IMR-90 (cell line): ENCODE measurements around the gene PYGO2. TPM values are rescaled to one million over a fixed set of nuclear protein-coding genes. Genes with fewer than 3 reads are reported as not detected.

Experiments used
- ATAC-seq: fragments of 200-7000 bp; cut with Tn5 transposase; 2 replicates; pipeline ENCODE4 v1.9.1; 2020; ENCODE audit warnings: low read depth, mild to moderate bottlenecking, moderate library complexity
- BruUV-seq: library from RNA; stranded (reverse); fragments of 400-500 nt; replicated peaks from 2 replicates; lab custom pipeline; 2021; lab: Mats Ljungman, UMichigan
- CTCF ChIA-PET: fragments of 300-600 bp; formaldehyde crosslinking; extraction: SDS; loops from one replicate; lab custom pipeline; 2021; ENCODE audit warnings: antibody characterized with exemption; lab: Yijun Ruan, JAX
- POLR2A ChIA-PET: fragments of 300-600 bp; sonication (Branson Sonifier 250); formaldehyde crosslinking; loops from one replicate; lab custom pipeline; 2022; ENCODE audit warnings: antibody characterized with exemption; ENCODE audit not compliant: unreplicated experiment; lab: Charles Lee
- DNase-seq: peaks from one replicate; pipeline ENCODE4 v3.0.0; 2013
- H2AFZ ChIP-seq: replicated peaks from 2 replicates; pipeline ENCODE3; 2013; ENCODE audit warnings: low read length, mild to moderate bottlenecking; ENCODE audit not compliant: poor library complexity
- H2AK5ac ChIP-seq: 2 replicates; pipeline ENCODE4 v1.6.1; 2013; ENCODE audit warnings: low read depth, low read length, inconsistent platforms
- H2AK9ac ChIP-seq: replicated peaks from 2 replicates; pipeline ENCODE3; 2013; ENCODE audit warnings: mild to moderate bottlenecking, low read depth, low read length, moderate library complexity; ENCODE audit not compliant: poor library complexity
- H2BK120ac ChIP-seq: 2 replicates; pipeline ENCODE4 v1.6.1; 2013; ENCODE audit warnings: low read depth, low read length, inconsistent platforms
- H2BK15ac ChIP-seq: 3 replicates; pipeline ENCODE4 v1.6.1; 2013; ENCODE audit warnings: low read depth, low read length, inconsistent platforms
- H2BK20ac ChIP-seq: 2 replicates; pipeline ENCODE4 v1.6.1; 2013; ENCODE audit warnings: low read depth, mild to moderate bottlenecking, inconsistent platforms, low read length, moderate library complexity
- H2BK5ac ChIP-seq: 2 replicates; pipeline ENCODE4 v1.6.1; 2013; ENCODE audit warnings: mild to moderate bottlenecking, low read depth, low read length, inconsistent platforms; ENCODE audit not compliant: poor library complexity, severe bottlenecking
- H3K14ac ChIP-seq: replicated peaks from 2 replicates; pipeline ENCODE4 v1.6.1; 2013; ENCODE audit warnings: low read depth, low read length, inconsistent platforms
- H3K18ac ChIP-seq: 2 replicates; pipeline ENCODE4 v1.6.1; 2013; ENCODE audit warnings: low read depth, low read length, control low read depth
- H3K23ac ChIP-seq: 2 replicates; pipeline ENCODE4 v1.6.1; 2013; ENCODE audit warnings: low read depth, low read length, inconsistent platforms
- H3K27ac ChIP-seq: 2 replicates; pipeline ENCODE4 v1.5.1; 2013; ENCODE audit warnings: mild to moderate bottlenecking, control low read depth, low read length; ENCODE audit not compliant: insufficient read depth
- H3K27me3 ChIP-seq: 2 replicates; pipeline ENCODE4 v1.6.1; 2013; ENCODE audit warnings: low read length; ENCODE audit not compliant: control insufficient read depth, insufficient read depth
- H3K36me3 ChIP-seq: 2 replicates; pipeline ENCODE4 v1.6.1; 2013; ENCODE audit warnings: low read length, mixed read lengths; ENCODE audit not compliant: control insufficient read depth, insufficient read depth
- H3K4ac ChIP-seq: 2 replicates; pipeline ENCODE4 v1.6.1; 2013; ENCODE audit warnings: low read depth, low read length, inconsistent platforms
- H3K4me1 ChIP-seq: 2 replicates; pipeline ENCODE4 v1.6.1; 2013; ENCODE audit warnings: low read length, mixed read lengths; ENCODE audit not compliant: control insufficient read depth, insufficient read depth
- H3K4me2 ChIP-seq: 2 replicates; pipeline ENCODE4 v1.6.1; 2013; ENCODE audit warnings: low read depth, mild to moderate bottlenecking, control low read depth, low read length, moderate library complexity
- H3K4me3 ChIP-seq: 2 replicates; pipeline ENCODE4 v1.5.1; 2013; ENCODE audit warnings: low read depth, mild to moderate bottlenecking, control low read depth, low read length, moderate library complexity; ENCODE audit not compliant: insufficient read depth
- H3K56ac ChIP-seq: 2 replicates; pipeline ENCODE4 v1.6.1; 2013; ENCODE audit warnings: low read length, inconsistent platforms; ENCODE audit not compliant: insufficient read depth; ENCODE audit errors: extremely low read depth
- H3K79me1 ChIP-seq, 2 experiments: 2 replicates each; pipeline ENCODE4 v1.6.1; 2013; ENCODE audit warnings: low read length in 2 of 2, inconsistent platforms in 1 of 2, low read depth in 1 of 2
- H3K9ac ChIP-seq: 2 replicates; pipeline ENCODE4 v1.6.1; 2013; ENCODE audit warnings: low read depth, low read length, control low read depth
- H3K9me1 ChIP-seq: 2 replicates; pipeline ENCODE4 v1.6.1; 2013; ENCODE audit warnings: low read length, inconsistent platforms; ENCODE audit not compliant: insufficient read depth
- H3K9me3 ChIP-seq: 2 replicates; pipeline ENCODE4 v1.6.1; 2013; ENCODE audit warnings: low read length; ENCODE audit not compliant: control insufficient read depth, insufficient read depth
- H4K20me1 ChIP-seq: 2 replicates; pipeline ENCODE4 v1.6.1; 2013; ENCODE audit warnings: low read length, inconsistent platforms; ENCODE audit not compliant: insufficient read depth
- H4K5ac ChIP-seq: 2 replicates; pipeline ENCODE4 v1.6.1; 2013; ENCODE audit warnings: mild to moderate bottlenecking, low read depth, low read length, control low read depth
- H4K8ac ChIP-seq, 2 experiments: 2 replicates each; pipeline ENCODE4 v1.6.1; 2013; ENCODE audit warnings: low read depth in 2 of 2, low read length in 2 of 2, control low read depth in 1 of 2, inconsistent platforms in 1 of 2
- H4K91ac ChIP-seq: 2 replicates; pipeline ENCODE4 v1.6.1; 2013; ENCODE audit warnings: low read depth, low read length, inconsistent platforms; ENCODE audit not compliant: insufficient read depth
- CEBPB ChIP-seq: IDR thresholded peaks from 2 replicates; pipeline ENCODE4 v1.6.1; 2012; ENCODE audit warnings: low read depth, low read length, improper control_type of control experiment
- CHD1 ChIP-seq: IDR thresholded peaks from 2 replicates; pipeline ENCODE4 v1.6.1; 2012; ENCODE audit warnings: low read depth, low read length, improper control_type of control experiment
- ELK1 ChIP-seq: fragments of 150-350 bp; IDR thresholded peaks from 2 replicates; pipeline ENCODE4 v1.6.1; 2016; ENCODE audit warnings: low read depth, mild to moderate bottlenecking, low read length, moderate library complexity, borderline replicate concordance
- FOS ChIP-seq: fragments of 150-350 bp; IDR thresholded peaks from 2 replicates; pipeline ENCODE4 v1.6.1; 2016; ENCODE audit warnings: low read depth, low read length
- MAFK ChIP-seq: IDR thresholded peaks from 2 replicates; pipeline ENCODE4 v1.6.1; 2012; ENCODE audit warnings: low read depth, low read length, improper control_type of control experiment
- MAZ ChIP-seq: IDR thresholded peaks from 2 replicates; pipeline ENCODE4 v1.6.1; 2012; ENCODE audit warnings: low read depth, mild to moderate bottlenecking, low read length, improper control_type of control experiment, moderate library complexity, borderline replicate concordance
- MXI1 ChIP-seq: IDR thresholded peaks from 2 replicates; pipeline ENCODE4 v1.6.1; 2012; ENCODE audit warnings: low read depth, mild to moderate bottlenecking, low read length, moderate library complexity, borderline replicate concordance
- NFE2L2 ChIP-seq: fragments of 150-350 bp; IDR thresholded peaks from 2 replicates; pipeline ENCODE4 v1.6.1; 2016; ENCODE audit warnings: low read depth, mild to moderate bottlenecking, low read length
- POLR2A ChIP-seq: IDR thresholded peaks from 2 replicates; pipeline ENCODE4 v1.6.1; 2012; ENCODE audit warnings: mild to moderate bottlenecking, low read depth, low read length
- RAD21 ChIP-seq: IDR thresholded peaks from 2 replicates; pipeline ENCODE4 v1.6.1; 2012; ENCODE audit warnings: low read length, improper control_type of control experiment
- RCOR1 ChIP-seq: IDR thresholded peaks from 2 replicates; pipeline ENCODE4 v1.6.1; 2012; ENCODE audit warnings: mild to moderate bottlenecking, low read length, improper control_type of control experiment; ENCODE audit not compliant: insufficient replicate concordance
- RFX5 ChIP-seq: IDR thresholded peaks from 2 replicates; pipeline ENCODE4 v1.8.0; 2012; ENCODE audit warnings: low read depth, mild to moderate bottlenecking, low read length, moderate library complexity
- USF2 ChIP-seq: fragments of 150-350 bp; IDR thresholded peaks from 2 replicates; pipeline ENCODE4 v1.6.1; 2017; ENCODE audit warnings: mild to moderate bottlenecking, antibody characterized with exemption, low read length, low read depth
- WGBS, 2 experiments: methylation state at CpG; one replicate each; pipeline versions ENCODE4 v1.1.5 to v1.1.7; 2013; ENCODE audit warnings: missing lambda C conversion rate in 2 of 2; ENCODE audit not compliant: insufficient read length in 1 of 2; ENCODE audit errors: extremely low coverage in 2 of 2; 5-methylcytosine and 5-hydroxymethylcytosine counted together
- dilution Hi-C: fragments of 300-500 bp; cut with HindIII; formaldehyde crosslinking; loops from one replicate; pipeline ENCODE4 v1.14.3; 2018; ENCODE audit warnings: low sequenced_read_pairs; ENCODE audit not compliant: unreplicated experiment
- in situ Hi-C: fragments of 300-500 bp; cut with MboI; formaldehyde crosslinking; loops from 3 replicates; pipeline ENCODE4 v1.14.3; 2019; ENCODE audit warnings: low sequenced_read_pairs, inconsistent platforms, mixed read lengths
- intact Hi-C: fragments of 100-400 bp; cut with micrococcal nuclease; formaldehyde crosslinking; loops from 2 replicates; pipeline ENCODE4 v1.10.0; 2022
- polyA plus RNA-seq, 3 experiments: library from polyadenylated mRNA; depleted of rRNA; stranded (reverse); fragments of >200 nt; gene quantifications; 2 replicates each; pipeline ENCODE4 v1.2.3, GENCODE V29; 2012; ENCODE audit warnings: low replicate concordance in 1 of 3
- total RNA-seq: library from RNA; depleted of rRNA; stranded (reverse); fragments of >200 nt; gene quantifications from 2 replicates; pipeline ENCODE4 v1.2.3, GENCODE V29; 2012
- TF ChIP-seq, protein P1 (sequence below): conservative IDR thresholded peaks from 2 replicates; pipeline ENCODE4 v1.5.1; 2012; ENCODE audit warnings: mild to moderate bottlenecking, low read depth, low read length, improper control_type of control experiment

Gene PYGO2
- total and polyA plus RNA-seq, 2 of the 4 experiments (the other 2 are of a cell fraction) = 5.4 to 14.8 TPM

GRCh38 chr1:154974102-154974807, 12.7 kb upstream of the PYGO2 start, which contains the start of gene CKS1B:
Gene CKS1B, plus strand, starts transcription at chr1:154974681. Its CDS starts 65 bp downstream, at chr1:154974746.
- 1% methylated on average over 19 of the region's 47 CpGs; no CpG with 5 or more reads in 1 of the 2 experiments for WGBS, 2 experiments
- no peaks in the 10 kb centered on the region for H3K9me3 ChIP-seq
- peak within 1 kb of the TSS; percentile 99 for H3K14ac ChIP-seq
- peak within 1 kb of the TSS; percentile 97 for H2BK5ac ChIP-seq
- H3K23ac ChIP-seq = peak within 1 kb of the TSS; percentile 97
- H3K36me3 ChIP-seq = no peaks in the 10 kb centered on the region
- POLR2A ChIA-PET = interaction anchor here (1.0 to 1.9 kb wide), 2 partner anchors 13 to 19 kb away, joined by 3 to 10 read pairs; partner anchors contain the start of genes LENEP and PYGO2
- dilution Hi-C loops (no loop called here), intact Hi-C loops (loop anchor here (1.0 to 10.0 kb wide), 2 partner anchors 21 to 201 kb away; partner anchors contain the start of genes KRTCAP2 and TRIM46), in situ Hi-C loops (no loop called here)
- H2AFZ ChIP-seq = peak within 1 kb of the TSS; percentile 98
- H3K4me3 ChIP-seq = peak within 1 kb of the TSS; percentile 57
- H2AK9ac ChIP-seq = peak within 1 kb of the TSS; percentile 100
- peak within 1 kb of the TSS; percentile 74 for H2BK20ac ChIP-seq
- H3K56ac ChIP-seq = peak within 1 kb of the TSS; percentile 98
- no peaks in the 10 kb centered on the region for H3K27me3 ChIP-seq
- H4K20me1 ChIP-seq = peaks cover 6% of the 10 kb centered on the region
- H3K27ac ChIP-seq = peak within 1 kb of the TSS; percentile 89
- ATAC-seq = peak; percentile 62
- peak within 1 kb of the TSS; percentile 91 for H3K4me2 ChIP-seq
- peak within 1 kb of the TSS; percentile 88 for H2BK15ac ChIP-seq
- peaks cover 6 to 43% of the 10 kb centered on the region in 2 experiments for H3K79me1 ChIP-seq
- H3K4me1 ChIP-seq = peaks cover 11% of the 10 kb centered on the region
- peak; percentile 100 for DNase-seq
- peak within 1 kb of the TSS; percentile 90 for H2BK120ac ChIP-seq
- H2AK5ac ChIP-seq = peak within 1 kb of the TSS; percentile 95
- peak within 1 kb of the TSS; percentile 95 to 99 for H4K8ac ChIP-seq
- CTCF ChIA-PET = interaction anchor here (0.9 to 1.0 kb wide), 3 partner anchors 13 to 25 kb away, joined by 3 to 4 read pairs (median 3); partner anchors contain the start of genes PBXIP1 and PYGO2
- H3K9me1 ChIP-seq = peaks cover 7% of the 10 kb centered on the region
- peak within 1 kb of the TSS; percentile 81 for H4K5ac ChIP-seq
- H3K9ac ChIP-seq = peak within 1 kb of the TSS; percentile 91
- H4K91ac ChIP-seq = peak within 1 kb of the TSS; percentile 99
- peak within 1 kb of the TSS; percentile 99 for H3K4ac ChIP-seq
- H3K18ac ChIP-seq = peak within 1 kb of the TSS; percentile 78
- no TSS peak for BruUV-seq
- peak; percentile 100 for TF ChIP-seq MXI1
- TF ChIP-seq RFX5 = no peak
- TF ChIP-seq, protein P1, sequence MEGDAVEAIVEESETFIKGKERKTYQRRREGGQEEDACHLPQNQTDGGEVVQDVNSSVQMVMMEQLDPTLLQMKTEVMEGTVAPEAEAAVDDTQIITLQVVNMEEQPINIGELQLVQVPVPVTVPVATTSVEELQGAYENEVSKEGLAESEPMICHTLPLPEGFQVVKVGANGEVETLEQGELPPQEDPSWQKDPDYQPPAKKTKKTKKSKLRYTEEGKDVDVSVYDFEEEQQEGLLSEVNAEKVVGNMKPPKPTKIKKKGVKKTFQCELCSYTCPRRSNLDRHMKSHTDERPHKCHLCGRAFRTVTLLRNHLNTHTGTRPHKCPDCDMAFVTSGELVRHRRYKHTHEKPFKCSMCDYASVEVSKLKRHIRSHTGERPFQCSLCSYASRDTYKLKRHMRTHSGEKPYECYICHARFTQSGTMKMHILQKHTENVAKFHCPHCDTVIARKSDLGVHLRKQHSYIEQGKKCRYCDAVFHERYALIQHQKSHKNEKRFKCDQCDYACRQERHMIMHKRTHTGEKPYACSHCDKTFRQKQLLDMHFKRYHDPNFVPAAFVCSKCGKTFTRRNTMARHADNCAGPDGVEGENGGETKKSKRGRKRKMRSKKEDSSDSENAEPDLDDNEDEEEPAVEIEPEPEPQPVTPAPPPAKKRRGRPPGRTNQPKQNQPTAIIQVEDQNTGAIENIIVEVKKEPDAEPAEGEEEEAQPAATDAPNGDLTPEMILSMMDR = no peak
- no peak for TF ChIP-seq CEBPB
- no peak; the same call in 1 of the 2 replicates for TF ChIP-seq CHD1
- TF ChIP-seq ELK1 = no peak
- TF ChIP-seq USF2 = no peak
- peak; percentile 65; the same call in 1 of the 2 replicates for TF ChIP-seq FOS
- TF ChIP-seq RCOR1 = no peak
- TF ChIP-seq POLR2A = peak; percentile 84
- TF ChIP-seq NFE2L2 = no peak
- TF ChIP-seq MAZ = no peak; the same call in none of the 2 replicates
- no peak for TF ChIP-seq MAFK
- TF ChIP-seq RAD21 = no peak
